B cell (primary cell): ENCODE results near the gene ZSCAN23. TPM values are rescaled to one million over a fixed set of nuclear protein-coding genes. Genes with fewer than 3 reads are reported as not detected.

Source experiments
- ATAC-seq: fragments of 200-7000 bp; cut with Tn5 transposase; one replicate; pipeline ENCODE4 v1.10.0; 2021; ENCODE audit warnings: low read depth, mild to moderate bottlenecking, moderate number of reproducible peaks, moderate library complexity
- CTCF ChIA-PET: fragments of 350-600 bp; sonication (Branson Sonifier 250); formaldehyde crosslinking; loops from one replicate; lab custom pipeline; 2021; ENCODE audit warnings: antibody characterized with exemption, inconsistent platforms; lab: Charles Lee
- POLR2A ChIA-PET: fragments of 350-600 bp; sonication (Branson Sonifier 250); formaldehyde crosslinking; loops from one replicate; lab custom pipeline; 2021; ENCODE audit warnings: antibody characterized with exemption; lab: Charles Lee
- DNase-seq: peaks from one replicate; pipeline ENCODE4 v3.0.0; 2013
- H2AFZ ChIP-seq: 2 replicates; pipeline ENCODE4 v1.6.1; 2012; ENCODE audit warnings: mild to moderate bottlenecking, low read depth, low read length; ENCODE audit not compliant: insufficient read depth, poor library complexity, severe bottlenecking
- H3K27ac ChIP-seq, 2 donors: 1 replicate in 1 of 2; 2 replicates in 1 of 2; pipeline ENCODE4 v1.5.1; 2012 to 2013; ENCODE audit warnings: low read length in 2 of 2, mild to moderate bottlenecking in 2 of 2, moderate library complexity in 1 of 2
- H3K27me3 ChIP-seq, 4 experiments: fragments of 200-600 bp in 1 of 4; sonication (generic) in 1 of 4; replicated peaks in 1 of 4; 1 replicate in 2 of 4; 2 replicates in 2 of 4; pipeline versions ENCODE4 v1.6.1 to v1.7.0; 2013 to 2016; ENCODE audit warnings: low read length in 3 of 4, mild to moderate bottlenecking in 2 of 4, mixed read lengths in 1 of 4, moderate library complexity in 1 of 4; ENCODE audit not compliant: insufficient read depth in 4 of 4, control insufficient read depth in 3 of 4; ENCODE audit errors: control extremely low read depth in 1 of 4
- H3K36me3 ChIP-seq, 2 experiments: replicated peaks in 1 of 2; 1 replicate in 1 of 2; 2 replicates in 1 of 2; pipeline versions ENCODE4 v1.6.1 to v1.7.1; 2013; ENCODE audit warnings: low read length in 1 of 2; ENCODE audit not compliant: insufficient read depth in 2 of 2, control insufficient read depth in 1 of 2; ENCODE audit errors: control extremely low read depth in 1 of 2, extremely low read depth in 1 of 2
- H3K4me1 ChIP-seq, 2 donors: fragments of 200-600 bp in 1 of 2; sonication (generic) in 1 of 2; 1 replicate in 1 of 2; 2 replicates in 1 of 2; pipeline versions ENCODE4 v1.5.1 to v1.6.1; 2013 to 2017; ENCODE audit warnings: low read length in 2 of 2; ENCODE audit not compliant: control insufficient read depth in 2 of 2, insufficient read depth in 2 of 2
- H3K4me2 ChIP-seq: replicated peaks from 2 replicates; pipeline ENCODE3; 2012; ENCODE audit warnings: mild to moderate bottlenecking, low read depth, low read length; ENCODE audit not compliant: poor library complexity, severe bottlenecking
- H3K4me3 ChIP-seq, 5 experiments: fragments of 200-600 bp in 1 of 5; sonication (generic) in 1 of 5; 1 replicate in 3 of 5; 2 replicates in 2 of 5; pipeline versions ENCODE4 v1.5.1 to v1.7.0; 2011 to 2016; ENCODE audit warnings: low read length in 4 of 5, mild to moderate bottlenecking in 4 of 5, low read depth in 2 of 5, control low read depth in 1 of 5, moderate library complexity in 1 of 5; ENCODE audit not compliant: insufficient read depth in 1 of 5; ENCODE audit errors: control extremely low read depth in 1 of 5, extremely low read depth in 1 of 5
- H3K79me2 ChIP-seq: fragments of 200-600 bp; sonication (generic); one replicate; pipeline ENCODE4 v1.6.0; 2016; ENCODE audit warnings: low read length; ENCODE audit not compliant: control insufficient read depth, insufficient read depth
- H3K9ac ChIP-seq: fragments of 200-600 bp; sonication (generic); 2 replicates; pipeline ENCODE4 v1.6.1; 2017; ENCODE audit warnings: mild to moderate bottlenecking, low read length, moderate library complexity
- H3K9me3 ChIP-seq, 3 donors: one replicate each; pipeline versions ENCODE4 v1.6.1 to v1.7.1; 2013; ENCODE audit warnings: low read length in 2 of 3; ENCODE audit not compliant: control insufficient read depth in 2 of 3, insufficient read depth in 1 of 3; ENCODE audit errors: control extremely low read depth in 1 of 3
- H4K20me1 ChIP-seq: 2 replicates; pipeline ENCODE4 v1.6.0; 2012; ENCODE audit warnings: mild to moderate bottlenecking, low read length; ENCODE audit not compliant: insufficient read depth, control insufficient read depth, poor library complexity, severe bottlenecking
- H3K27ac Mint-ChIP-seq: one replicate; pipeline ENCODE4 v1.8.0; 2021; ENCODE audit warnings: mixed read lengths
- H3K27me3 Mint-ChIP-seq: one replicate; pipeline ENCODE4 v1.8.0; 2021; ENCODE audit warnings: mixed read lengths
- H3K4me1 Mint-ChIP-seq: one replicate; pipeline ENCODE4 v1.8.0; 2021; ENCODE audit warnings: mixed read lengths
- H3K4me3 Mint-ChIP-seq: one replicate; pipeline ENCODE4 v1.8.0; 2021; ENCODE audit warnings: mixed read lengths
- H3K9me3 Mint-ChIP-seq: one replicate; pipeline ENCODE4 v1.8.0; 2022; ENCODE audit warnings: mixed read lengths; ENCODE audit not compliant: insufficient read depth
- CTCF ChIP-seq: fragments of 200-600 bp; IDR thresholded peaks from one replicate; pipeline ENCODE4 v1.8.0; 2022; ENCODE audit warnings: antibody characterized with exemption, mild to moderate bottlenecking
- EZH2 ChIP-seq: IDR thresholded peaks from 2 replicates; pipeline ENCODE4 v1.6.1; 2012; ENCODE audit warnings: borderline replicate concordance, low read depth, mild to moderate bottlenecking, moderate library complexity, low read length; ENCODE audit not compliant: insufficient read depth, poor library complexity, severe bottlenecking
- WGBS: methylation state at CpG from one replicate; pipeline ENCODE4 v1.1.5; 2013; ENCODE audit warnings: missing lambda C conversion rate; ENCODE audit not compliant: insufficient coverage; 5-methylcytosine and 5-hydroxymethylcytosine counted together
- intact Hi-C: fragments of 100-400 bp; cut with micrococcal nuclease; formaldehyde crosslinking; loops from one replicate; pipeline ENCODE4 v1.10.0; 2022
- polyA plus RNA-seq: library from polyadenylated mRNA; depleted of rRNA; stranded (reverse); fragments of >200 nt; gene quantifications from 2 replicates; pipeline ENCODE4 v1.2.3, GENCODE V29; 2012
- total RNA-seq, 2 donors: library from RNA; stranded (reverse); fragments of 120-200 nt in 1 of 2; gene quantifications; 1 replicate in 1 of 2; 2 replicates in 1 of 2; pipeline versions ENCODE4 v1.2.3 to v1.2.4, GENCODE V29; 2013 to 2022

The ZSCAN23 gene
- total and polyA plus RNA-seq, 2 donors (not counting 1 experiment from before 2014, with no cell fraction given), result 0.79 TPM; not detected in 1

- no peak overlapping the region for H3K27ac Mint-ChIP-seq
- Histone ChIP-seq H3K27ac (no peak overlapping the region), H3K4me1 (peaks cover 14 to 21% of the 10 kb centered on the region in 2 donors), H3K27me3 (peaks cover 0 to 40% (median 32%) of the 10 kb centered on the region in 4 experiments), H3K36me3 (no peaks in the 10 kb centered on the region), H3K9me3 (peaks cover 0 to 12% (median 0%) of the 10 kb centered on the region in 3 donors), H3K4me2 (peak overlapping the region; percentile 66), H3K79me2 (no peaks in the 10 kb centered on the region), H3K4me3 (peak overlapping the region in 4 of 5 experiments; percentile 6 to 49 (median 18)), H3K9ac (peak overlapping the region; percentile 3), H4K20me1 (no peaks in the 10 kb centered on the region), H2AFZ (peak overlapping the region; percentile 54)
- ATAC-seq (no peak), DNase-seq (peak; percentile 34)
- ChIA-PET POLR2A (no interaction called here), CTCF (no interaction called here)
- H3K27me3 Mint-ChIP-seq, result peaks cover 84% of the 10 kb centered on the region
- peaks cover 24% of the 10 kb centered on the region for H3K4me1 Mint-ChIP-seq
- TF ChIP-seq CTCF (no peak), EZH2 (no peak)
- H3K4me3 Mint-ChIP-seq, result peak overlapping the region; percentile 67
- WGBS, result 3% methylated on average over 35 of the region's 40 CpGs
- H3K9me3 Mint-ChIP-seq, result no peaks in the 10 kb centered on the region
- intact Hi-C loops, result no loop called here
Measured at GRCh38 chr6:28489366-28490204, 46.3 kb upstream of the ZSCAN23 start.

- peaks cover 14 to 21% of the 10 kb centered on the region in 2 donors for H3K4me1 ChIP-seq
- H3K79me2 ChIP-seq, result no peaks in the 10 kb centered on the region
- no peak overlapping the region for H2AFZ ChIP-seq
- Mint-ChIP-seq H3K4me1 (peaks cover 24% of the 10 kb centered on the region), H3K4me3 (peak overlapping the region; percentile 67), H3K27me3 (peaks cover 80% of the 10 kb centered on the region), H3K27ac (peak overlapping the region; percentile 8), H3K9me3 (no peaks in the 10 kb centered on the region)
- H3K9ac ChIP-seq, result peak overlapping the region; percentile 3
- ChIA-PET CTCF (no interaction called here), POLR2A (no interaction called here)
- intact Hi-C loops, result no loop called here
- 12% methylated on average over 4 of the region's 14 CpGs for WGBS
- ATAC-seq (no peak), DNase-seq (no peak)
- TF ChIP-seq CTCF (no peak), EZH2 (no peak)
- H3K27ac ChIP-seq, result no peak overlapping the region
- H3K9me3 ChIP-seq, result peaks cover 0 to 12% (median 0%) of the 10 kb centered on the region in 3 donors
- H3K4me3 ChIP-seq, result peak overlapping the region in 1 of 5 experiments; percentile 6
- no peaks in the 10 kb centered on the region for H4K20me1 ChIP-seq
- H3K4me2 ChIP-seq, result peak overlapping the region; percentile 66
- H3K27me3 ChIP-seq, result peaks cover 0 to 40% (median 32%) of the 10 kb centered on the region in 4 experiments
- no peaks in the 10 kb centered on the region for H3K36me3 ChIP-seq
Measured at GRCh38 chr6:28488916-28489365, 45.6 kb upstream of the ZSCAN23 start.
